Keratinocyte (primary cell): ENCODE measurements around the gene DIP2B. TPM values are rescaled to one million over a fixed set of nuclear protein-coding genes. Genes with fewer than 3 reads are reported as not detected.

Experiments
- DNase-seq: peaks from one replicate; pipeline ENCODE4 v3.0.0-alpha.2; 2011; ENCODE audit warnings: low read depth, missing footprints, low spot score
- FAIRE-seq: peaks from 2 replicates; lab custom pipeline; 2011; peaks lifted over from hg19 to GRCh38; lab: Jason Lieb, UNC
- H2AFZ ChIP-seq: 2 replicates; pipeline ENCODE4 v1.6.0; 2012; ENCODE audit warnings: low read length, control low read depth, inconsistent platforms; ENCODE audit not compliant: control insufficient read depth
- H3K27ac ChIP-seq: 2 replicates; pipeline ENCODE4 v1.5.1; 2011; ENCODE audit warnings: low read length; ENCODE audit not compliant: control insufficient read depth, insufficient read depth
- H3K27me3 ChIP-seq: 3 replicates; pipeline ENCODE4 v1.6.0; 2011; ENCODE audit warnings: low read length; ENCODE audit not compliant: control insufficient read depth, insufficient read depth; ENCODE audit errors: extremely low read depth
- H3K36me3 ChIP-seq, 2 experiments: 2 replicates in 1 of 2; 3 replicates in 1 of 2; pipeline ENCODE4 v1.5.1; 2011; ENCODE audit warnings: low read length in 2 of 2, mild to moderate bottlenecking in 1 of 2; ENCODE audit not compliant: control insufficient read depth in 2 of 2, insufficient read depth in 2 of 2; ENCODE audit errors: extremely low read depth in 1 of 2
- H3K4me1 ChIP-seq: 3 replicates; pipeline ENCODE4 v1.5.1; 2011; ENCODE audit warnings: low read length; ENCODE audit not compliant: control insufficient read depth, insufficient read depth; ENCODE audit errors: extremely low read depth
- H3K4me2 ChIP-seq: 3 replicates; pipeline ENCODE4 v1.6.0; 2011; ENCODE audit warnings: low read depth, low read length; ENCODE audit not compliant: control insufficient read depth, insufficient read depth; ENCODE audit errors: extremely low read depth
- H3K4me3 ChIP-seq, 3 experiments: fragments of 200-600 bp in 1 of 3; sonication (generic) in 1 of 3; 2 replicates in 2 of 3; 3 replicates in 1 of 3; pipeline ENCODE4 v1.5.1; 2011 to 2016; ENCODE audit warnings: low read length in 3 of 3, mild to moderate bottlenecking in 3 of 3, control low read depth in 2 of 3, inconsistent platforms in 1 of 3, low read depth in 1 of 3, mixed read lengths in 1 of 3, mixed run types in 1 of 3, moderate library complexity in 1 of 3; ENCODE audit not compliant: control insufficient read depth in 2 of 3, insufficient read depth in 2 of 3; ENCODE audit errors: extremely low read depth in 1 of 3
- H3K79me2 ChIP-seq: 2 replicates; pipeline ENCODE4 v1.6.0; 2012; ENCODE audit warnings: low read length; ENCODE audit not compliant: control insufficient read depth, insufficient read depth
- H3K9ac ChIP-seq: 3 replicates; pipeline ENCODE4 v1.6.0; 2011; ENCODE audit warnings: low read length; ENCODE audit not compliant: control insufficient read depth, insufficient read depth; ENCODE audit errors: extremely low read depth
- H3K9me1 ChIP-seq: 3 replicates; pipeline ENCODE4 v1.6.0; 2011; ENCODE audit warnings: low read length; ENCODE audit not compliant: control insufficient read depth, insufficient read depth; ENCODE audit errors: extremely low read depth
- H3K9me3 ChIP-seq: 2 replicates; pipeline ENCODE4 v1.5.1; 2012; ENCODE audit warnings: low read depth, low read length; ENCODE audit not compliant: control insufficient read depth
- H4K20me1 ChIP-seq: 3 replicates; pipeline ENCODE4 v1.6.0; 2011; ENCODE audit warnings: low read length; ENCODE audit not compliant: control insufficient read depth, insufficient read depth; ENCODE audit errors: extremely low read depth
- EZH2 ChIP-seq: IDR thresholded peaks from one replicate; pipeline ENCODE4 v1.6.1; 2012; ENCODE audit warnings: inconsistent platforms, mild to moderate bottlenecking, low read length, moderate library complexity
- dilution Hi-C: fragments of 300-500 bp; cut with MboI; formaldehyde crosslinking; loops from one replicate; pipeline ENCODE4 v1.7.0; 2020; ENCODE audit warnings: low sequenced_read_pairs; ENCODE audit not compliant: extremely low pct_ligation_motif_present
- polyA plus RNA-seq, 5 experiments: library from polyadenylated mRNA; depleted of rRNA in 3 of 5; stranded (reverse) in 3 of 5; stranded (forward) in 1 of 5; unstranded in 1 of 5; fragments of >200 nt; gene quantifications; 1 replicate in 1 of 5; 2 replicates in 3 of 5; 3 replicates in 1 of 5; pipeline versions ENCODE4 v1.2.1 to v1.2.3, GENCODE V29; 2011 to 2012; ENCODE audit warnings: missing spikeins in 2 of 5, low read depth in 1 of 5, low replicate concordance in 1 of 5
- TF ChIP-seq, protein P1 (sequence below), 3 experiments: IDR thresholded peaks in 1 of 3; conservative IDR thresholded peaks in 1 of 3; optimal IDR thresholded peaks in 1 of 3; 2 replicates in 2 of 3; 3 replicates in 1 of 3; pipeline versions ENCODE3 to v1.5.1; 2011; ENCODE audit warnings: low read length in 3 of 3, mild to moderate bottlenecking in 3 of 3, moderate library complexity in 2 of 3, control low read depth in 1 of 3, inconsistent platforms in 1 of 3; ENCODE audit not compliant: insufficient read depth in 2 of 3; ENCODE audit errors: extremely low read depth in 1 of 3

Gene DIP2B
- polyA plus RNA-seq, 1 donor (not counting 4 experiments of a cell fraction or from before 2014, with no cell fraction given) = 30.2 TPM

DNA sequence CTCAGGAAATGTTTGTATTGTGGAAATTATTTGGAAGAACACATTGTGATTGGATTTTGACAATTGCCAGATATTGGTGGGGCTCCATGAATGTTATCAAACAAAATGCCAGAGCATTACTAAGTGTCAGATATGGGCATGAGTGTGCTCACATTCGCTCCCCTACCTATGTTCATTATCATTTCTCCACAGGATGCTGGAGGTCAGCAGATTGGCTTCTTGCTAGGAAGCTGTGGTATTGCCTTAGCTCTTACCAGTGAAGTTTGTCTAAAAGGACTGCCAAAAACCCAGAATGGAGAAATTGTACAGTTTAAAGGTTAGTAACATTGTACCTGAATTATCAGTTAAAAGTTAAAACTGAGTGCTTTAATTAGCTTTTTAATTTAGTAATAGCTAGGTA is 180.9 kb downstream of the DIP2B start:
- Histone ChIP-seq H3K79me2 (no peaks in the 10 kb centered on the region), H3K4me3 (no peak overlapping the region), H3K36me3 (peaks cover 19 to 23% of the 10 kb centered on the region in 2 experiments), H3K4me1 (no peaks in the 10 kb centered on the region), H3K9me3 (no peaks in the 10 kb centered on the region), H3K9ac (no peak overlapping the region), H4K20me1 (no peaks in the 10 kb centered on the region), H3K27ac (no peak overlapping the region), H3K27me3 (no peaks in the 10 kb centered on the region), H2AFZ (no peak overlapping the region), H3K9me1 (no peaks in the 10 kb centered on the region), H3K4me2 (no peak overlapping the region)
- dilution Hi-C loops = no loop called here
- FAIRE-seq = no peak
- DNase-seq = no peak
- TF ChIP-seq, protein P1, sequence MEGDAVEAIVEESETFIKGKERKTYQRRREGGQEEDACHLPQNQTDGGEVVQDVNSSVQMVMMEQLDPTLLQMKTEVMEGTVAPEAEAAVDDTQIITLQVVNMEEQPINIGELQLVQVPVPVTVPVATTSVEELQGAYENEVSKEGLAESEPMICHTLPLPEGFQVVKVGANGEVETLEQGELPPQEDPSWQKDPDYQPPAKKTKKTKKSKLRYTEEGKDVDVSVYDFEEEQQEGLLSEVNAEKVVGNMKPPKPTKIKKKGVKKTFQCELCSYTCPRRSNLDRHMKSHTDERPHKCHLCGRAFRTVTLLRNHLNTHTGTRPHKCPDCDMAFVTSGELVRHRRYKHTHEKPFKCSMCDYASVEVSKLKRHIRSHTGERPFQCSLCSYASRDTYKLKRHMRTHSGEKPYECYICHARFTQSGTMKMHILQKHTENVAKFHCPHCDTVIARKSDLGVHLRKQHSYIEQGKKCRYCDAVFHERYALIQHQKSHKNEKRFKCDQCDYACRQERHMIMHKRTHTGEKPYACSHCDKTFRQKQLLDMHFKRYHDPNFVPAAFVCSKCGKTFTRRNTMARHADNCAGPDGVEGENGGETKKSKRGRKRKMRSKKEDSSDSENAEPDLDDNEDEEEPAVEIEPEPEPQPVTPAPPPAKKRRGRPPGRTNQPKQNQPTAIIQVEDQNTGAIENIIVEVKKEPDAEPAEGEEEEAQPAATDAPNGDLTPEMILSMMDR (optimal IDR thresholded peaks at IDR 0.05 in 1 of 3, IDR thresholded peaks at IDR 0.05 in 1 of 3, conservative IDR thresholded peaks at IDR 0.05 in 1 of 3; ENCODE audit: extremely low read depth in 1 of 3, insufficient read depth in 2 of 3, low read length in 3 of 3) = no peak
- TF ChIP-seq EZH2 = no peak

DNA sequence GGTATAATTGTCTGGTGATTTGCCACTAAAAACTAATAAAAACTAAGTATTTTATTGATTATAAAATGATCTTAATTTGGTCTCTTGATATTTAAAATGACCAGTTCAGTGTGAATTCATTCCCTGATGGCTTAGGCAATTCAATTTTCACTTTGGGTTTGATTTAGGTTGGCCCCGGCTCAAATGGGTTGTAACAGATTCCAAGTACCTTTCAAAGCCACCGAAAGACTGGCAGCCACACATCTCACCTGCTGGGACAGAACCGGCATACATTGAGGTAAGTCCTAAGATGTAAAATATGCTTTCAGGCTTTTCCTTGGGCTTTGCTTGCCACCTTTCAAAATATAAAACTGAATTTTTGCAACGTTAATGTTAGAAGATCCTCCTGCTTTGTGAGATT is 181.6 kb downstream of the DIP2B start:
- Histone ChIP-seq H3K79me2 (no peaks in the 10 kb centered on the region), H3K27me3 (no peaks in the 10 kb centered on the region), H3K9me1 (no peaks in the 10 kb centered on the region), H3K9ac (no peak overlapping the region), H2AFZ (no peak overlapping the region), H3K9me3 (no peaks in the 10 kb centered on the region), H3K27ac (no peak overlapping the region), H3K4me1 (no peaks in the 10 kb centered on the region), H3K4me2 (no peak overlapping the region), H3K36me3 (peaks cover 16 to 21% of the 10 kb centered on the region in 2 experiments), H4K20me1 (no peaks in the 10 kb centered on the region), H3K4me3 (no peak overlapping the region)
- TF ChIP-seq EZH2 = no peak
- TF ChIP-seq, protein P1 (optimal IDR thresholded peaks at IDR 0.05 in 1 of 3, IDR thresholded peaks at IDR 0.05 in 1 of 3, conservative IDR thresholded peaks at IDR 0.05 in 1 of 3; ENCODE audit: extremely low read depth in 1 of 3, insufficient read depth in 2 of 3, low read length in 3 of 3) = no peak
- dilution Hi-C loops = no loop called here
- DNase-seq (no peak), FAIRE-seq (no peak)
